CD4-positive, alpha-beta T cell (primary cell): ENCODE data around the gene TRIM22. TPM values are rescaled to one million over a fixed set of nuclear protein-coding genes. Genes with fewer than 3 reads are reported as not detected.
"Not testable (repeated sequence)": the region's sequence is repeated elsewhere in the genome, so short reads cannot be mapped to it uniquely, and the experiment has no call there.

ENCODE experiments used
- ATAC-seq: fragments of 200-7000 bp; cut with Tn5 transposase; one replicate; pipeline ENCODE4 v1.10.0; 2022; ENCODE audit warnings: mild to moderate bottlenecking; ENCODE audit not compliant: poor library complexity
- CTCF ChIA-PET: fragments of 350-600 bp; sonication (Branson Sonifier 250); formaldehyde crosslinking; loops from one replicate; lab custom pipeline; 2021; ENCODE audit warnings: antibody characterized with exemption, inconsistent platforms; lab: Charles Lee
- POLR2A ChIA-PET: fragments of 350-600 bp; sonication (Branson Sonifier 250); formaldehyde crosslinking; loops from one replicate; lab custom pipeline; 2021; ENCODE audit warnings: antibody characterized with exemption, inconsistent platforms; lab: Charles Lee
- DNase-seq, 14 experiments: peaks; one replicate each; pipeline ENCODE4 v3.0.0-alpha.2; 2013 to 2020; ENCODE audit warnings: mixed read lengths in 2 of 14
- H3K27ac ChIP-seq, 2 donors: one replicate each; pipeline versions ENCODE4 v1.5.1 to v1.7.0; 2013; ENCODE audit warnings: low read length in 2 of 2, low read depth in 1 of 2, mild to moderate bottlenecking in 1 of 2
- H3K27me3 ChIP-seq, 2 experiments: 1 replicate in 1 of 2; 2 replicates in 1 of 2; pipeline versions ENCODE4 v1.6.1 to v1.7.0; 2013; ENCODE audit warnings: low read length in 2 of 2, control low read depth in 1 of 2, mild to moderate bottlenecking in 1 of 2, moderate library complexity in 1 of 2; ENCODE audit not compliant: insufficient read depth in 2 of 2, control insufficient read depth in 1 of 2
- H3K36me3 ChIP-seq: one replicate; pipeline ENCODE4 v1.6.1; 2013; ENCODE audit warnings: low read length, control low read depth; ENCODE audit not compliant: insufficient read depth
- H3K4me1 ChIP-seq: one replicate; pipeline ENCODE4 v1.6.1; 2013; ENCODE audit warnings: low read length, control low read depth; ENCODE audit not compliant: insufficient read depth
- H3K4me3 ChIP-seq: one replicate; pipeline ENCODE4 v1.5.1; 2013; ENCODE audit warnings: mild to moderate bottlenecking, low read length, moderate library complexity
- H3K9me3 ChIP-seq, 2 experiments: 1 replicate in 1 of 2; 2 replicates in 1 of 2; pipeline versions ENCODE4 v1.6.1 to v1.7.0; 2013; ENCODE audit warnings: low read length in 2 of 2, mild to moderate bottlenecking in 2 of 2, control low read depth in 1 of 2, moderate library complexity in 1 of 2; ENCODE audit not compliant: control insufficient read depth in 1 of 2, insufficient read depth in 1 of 2
- H3K27ac Mint-ChIP-seq: one replicate; pipeline ENCODE4 v1.8.0; 2020; ENCODE audit warnings: mixed read lengths
- H3K27me3 Mint-ChIP-seq: one replicate; pipeline ENCODE4 v1.8.0; 2021; ENCODE audit warnings: mixed read lengths
- H3K36me3 Mint-ChIP-seq: one replicate; pipeline ENCODE4 v1.8.0; 2021; ENCODE audit warnings: low read depth, mixed read lengths
- H3K4me1 Mint-ChIP-seq: one replicate; pipeline ENCODE4 v1.8.0; 2021; ENCODE audit warnings: low read depth, mixed read lengths
- H3K4me3 Mint-ChIP-seq: one replicate; pipeline ENCODE4 v1.8.0; 2020; ENCODE audit warnings: mild to moderate bottlenecking, mixed read lengths
- H3K9me3 Mint-ChIP-seq: one replicate; pipeline ENCODE4 v1.8.0; 2020; ENCODE audit warnings: mixed read lengths
- intact Hi-C, 2 experiments: fragments of 100-400 bp; cut with DNase I in 1 of 2; cut with micrococcal nuclease in 1 of 2; formaldehyde crosslinking; loops; one replicate each; pipeline versions ENCODE4 v1.15.1 to v1.9.0; 2023 to 2025; cut with DNase I, micrococcal nuclease
- total RNA-seq, 174 experiments: library from RNA in 2 of 174; stranded (reverse) in 2 of 174; gene quantifications; one replicate each; pipeline ENCODE4 v1.2.3 and lab custom pipeline; 2021 to 2026
- TF ChIP-seq, protein P1 (sequence below): fragments of 200-600 bp; IDR thresholded peaks from one replicate; pipeline ENCODE4 v1.8.0; 2022; ENCODE audit warnings: antibody characterized with exemption, mild to moderate bottlenecking

The TRIM22 gene
- total RNA-seq, 2 experiments from 2014 or later = 198 to 206 TPM

DNA sequence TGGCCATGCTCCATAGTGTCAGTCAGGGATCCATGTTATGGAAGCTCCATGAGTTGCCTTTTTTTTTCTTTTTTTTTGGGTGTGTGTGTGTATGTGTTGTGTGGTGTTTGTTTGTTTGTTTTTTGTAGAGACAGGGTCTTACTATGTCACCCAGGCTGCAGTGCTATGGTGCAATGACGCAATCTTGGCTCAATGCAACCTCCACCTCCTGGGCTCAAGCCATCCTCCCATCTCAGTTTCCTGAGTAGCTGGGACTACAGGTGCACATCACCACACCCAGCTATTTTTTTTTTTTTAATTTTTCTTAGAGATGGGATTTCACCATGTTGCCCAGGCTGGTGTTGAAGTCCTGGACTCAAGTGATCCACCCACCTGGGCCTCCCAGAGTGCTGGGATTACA, 1.1 kb upstream of the TRIM22 start:
- TF ChIP-seq, protein P1, sequence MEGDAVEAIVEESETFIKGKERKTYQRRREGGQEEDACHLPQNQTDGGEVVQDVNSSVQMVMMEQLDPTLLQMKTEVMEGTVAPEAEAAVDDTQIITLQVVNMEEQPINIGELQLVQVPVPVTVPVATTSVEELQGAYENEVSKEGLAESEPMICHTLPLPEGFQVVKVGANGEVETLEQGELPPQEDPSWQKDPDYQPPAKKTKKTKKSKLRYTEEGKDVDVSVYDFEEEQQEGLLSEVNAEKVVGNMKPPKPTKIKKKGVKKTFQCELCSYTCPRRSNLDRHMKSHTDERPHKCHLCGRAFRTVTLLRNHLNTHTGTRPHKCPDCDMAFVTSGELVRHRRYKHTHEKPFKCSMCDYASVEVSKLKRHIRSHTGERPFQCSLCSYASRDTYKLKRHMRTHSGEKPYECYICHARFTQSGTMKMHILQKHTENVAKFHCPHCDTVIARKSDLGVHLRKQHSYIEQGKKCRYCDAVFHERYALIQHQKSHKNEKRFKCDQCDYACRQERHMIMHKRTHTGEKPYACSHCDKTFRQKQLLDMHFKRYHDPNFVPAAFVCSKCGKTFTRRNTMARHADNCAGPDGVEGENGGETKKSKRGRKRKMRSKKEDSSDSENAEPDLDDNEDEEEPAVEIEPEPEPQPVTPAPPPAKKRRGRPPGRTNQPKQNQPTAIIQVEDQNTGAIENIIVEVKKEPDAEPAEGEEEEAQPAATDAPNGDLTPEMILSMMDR = no peak
- H3K27me3 ChIP-seq = no peaks in the 10 kb centered on the region
- intact Hi-C loops = loop anchor here in 1 of 2 experiments (10.0 kb wide), 2 partner anchors 546 to 1294 kb away; partner anchors contain the start of genes CNGA4, FHIP1B and TRIM21
- H3K9me3 ChIP-seq = no peaks in the 10 kb centered on the region
- Mint-ChIP-seq H3K9me3 (no peaks in the 10 kb centered on the region), H3K27ac (peak overlapping the region; percentile 91), H3K27me3 (no peaks in the 10 kb centered on the region), H3K36me3 (peaks cover 44% of the 10 kb centered on the region), H3K4me3 (peak overlapping the region; percentile 76), H3K4me1 (peaks cover 67% of the 10 kb centered on the region)
- peaks cover 4% of the 10 kb centered on the region for H3K36me3 ChIP-seq
- peaks cover 42% of the 10 kb centered on the region for H3K4me1 ChIP-seq
- ATAC-seq (no peak), DNase-seq (peak in 1 of 14 experiments; percentile 16)
- CTCF ChIA-PET = no interaction called here
- POLR2A ChIA-PET = interaction anchor here (2.5 kb wide), 1 partner anchor 23 kb away, joined by 19 read pairs; no protein-coding TSS in a partner anchor
- H3K4me3 ChIP-seq = no peak overlapping the region
- H3K27ac ChIP-seq = peak overlapping the region; percentile 77 to 78

DNA sequence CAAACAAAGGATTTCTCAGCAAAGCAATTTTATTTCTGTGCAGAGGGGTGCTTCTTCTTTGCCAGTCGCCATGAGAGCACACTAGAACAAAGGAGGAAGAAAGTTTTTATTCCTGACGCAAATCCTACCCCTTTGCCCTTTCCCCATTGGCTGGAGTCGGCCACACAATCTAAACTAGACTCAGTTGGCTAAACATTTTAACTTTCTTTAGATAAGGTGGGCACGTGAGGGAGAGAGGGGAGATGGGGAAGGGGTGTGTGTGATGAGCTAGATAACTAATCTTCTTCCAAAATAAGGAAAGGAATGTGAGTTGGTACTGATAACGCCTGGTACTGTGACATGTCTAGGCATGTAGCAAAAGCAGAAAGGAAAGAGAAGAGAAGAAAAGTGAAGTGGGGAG, 626 bp downstream of the TRIM22 start:
- peaks cover 11% of the 10 kb centered on the region for H3K36me3 ChIP-seq
- Mint-ChIP-seq H3K4me1 (peaks cover 66% of the 10 kb centered on the region), H3K36me3 (peaks cover 48% of the 10 kb centered on the region), H3K27ac (peak overlapping the region; percentile 91), H3K9me3 (no peaks in the 10 kb centered on the region), H3K27me3 (no peaks in the 10 kb centered on the region), H3K4me3 (peak overlapping the region; percentile 92)
- peak overlapping the region; percentile 72 for H3K4me3 ChIP-seq
- no peaks in the 10 kb centered on the region for H3K9me3 ChIP-seq
- ChIA-PET CTCF (no interaction called here), POLR2A (interaction anchor here (0.9 to 2.5 kb wide), 10 partner anchors 8 to 792 kb away, joined by 3 to 19 read pairs (median 5); partner anchors contain the start of genes ARFIP2, TIMM10B and TRIM34)
- peak overlapping the region; percentile 77 to 78 for H3K27ac ChIP-seq
- peak in 2 of 14 experiments; percentile 13 to 15 for DNase-seq
- intact Hi-C loops = loop anchor here (10.0 kb wide), 3 partner anchors 545 to 1085 kb away; partner anchors contain the start of genes CNGA4 (in 1 of the 2), FHIP1B (in 1 of the 2) and TRIM68 (in 1 of the 2)
- TF ChIP-seq, protein P1 = no peak
- no peaks in the 10 kb centered on the region for H3K27me3 ChIP-seq
- ATAC-seq = no peak
- peaks cover 44% of the 10 kb centered on the region for H3K4me1 ChIP-seq

DNA sequence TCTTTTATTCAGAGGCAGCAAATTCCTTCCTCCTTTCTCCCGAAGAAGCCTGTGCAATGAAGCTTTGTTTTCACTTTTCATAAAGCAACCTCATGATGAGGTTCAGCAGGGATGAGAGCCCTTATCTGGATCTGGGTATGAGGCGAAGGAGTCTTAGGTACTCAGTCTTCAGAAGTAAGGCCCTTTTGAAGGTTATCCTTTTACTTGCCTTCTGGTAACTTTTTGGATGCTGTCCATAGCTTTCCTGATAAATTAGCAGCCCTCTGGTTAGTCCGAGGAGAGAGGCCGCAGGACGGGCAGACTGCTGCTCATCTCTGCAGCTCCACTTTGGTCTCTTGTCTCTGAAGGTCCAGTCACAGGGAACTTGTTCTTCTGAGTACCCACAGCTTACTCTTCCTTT, 1.1 kb downstream of the TRIM22 start:
- peak overlapping the region; percentile 91 for H3K27ac Mint-ChIP-seq
- intact Hi-C loops = loop anchor here (10.0 kb wide), 3 partner anchors 544 to 1086 kb away; partner anchors contain the start of genes CNGA4 (in 1 of the 2), FHIP1B (in 1 of the 2) and TRIM68 (in 1 of the 2)
- peaks cover 53% of the 10 kb centered on the region for H3K36me3 Mint-ChIP-seq
- CTCF ChIA-PET = no interaction called here
- Histone ChIP-seq H3K4me1 (peaks cover 43% of the 10 kb centered on the region), H3K9me3 (no peaks in the 10 kb centered on the region), H3K27me3 (no peaks in the 10 kb centered on the region), H3K36me3 (peaks cover 13% of the 10 kb centered on the region), H3K27ac (peak overlapping the region; percentile 77 to 78), H3K4me3 (peak overlapping the region; percentile 72)
- POLR2A ChIA-PET = interaction anchor here (0.9 to 2.5 kb wide), 7 partner anchors 10 to 63 kb away, joined by 3 to 19 read pairs (median 5); partner anchors contain the start of gene OR56B1
- ATAC-seq = no peak
- peaks cover 69% of the 10 kb centered on the region for H3K4me1 Mint-ChIP-seq
- no peaks in the 10 kb centered on the region for H3K9me3 Mint-ChIP-seq
- peak overlapping the region; percentile 92 for H3K4me3 Mint-ChIP-seq
- H3K27me3 Mint-ChIP-seq = no peaks in the 10 kb centered on the region
- peak in 2 of 14 experiments; percentile 21 to 26 for DNase-seq
- TF ChIP-seq, protein P1 = no peak

DNA sequence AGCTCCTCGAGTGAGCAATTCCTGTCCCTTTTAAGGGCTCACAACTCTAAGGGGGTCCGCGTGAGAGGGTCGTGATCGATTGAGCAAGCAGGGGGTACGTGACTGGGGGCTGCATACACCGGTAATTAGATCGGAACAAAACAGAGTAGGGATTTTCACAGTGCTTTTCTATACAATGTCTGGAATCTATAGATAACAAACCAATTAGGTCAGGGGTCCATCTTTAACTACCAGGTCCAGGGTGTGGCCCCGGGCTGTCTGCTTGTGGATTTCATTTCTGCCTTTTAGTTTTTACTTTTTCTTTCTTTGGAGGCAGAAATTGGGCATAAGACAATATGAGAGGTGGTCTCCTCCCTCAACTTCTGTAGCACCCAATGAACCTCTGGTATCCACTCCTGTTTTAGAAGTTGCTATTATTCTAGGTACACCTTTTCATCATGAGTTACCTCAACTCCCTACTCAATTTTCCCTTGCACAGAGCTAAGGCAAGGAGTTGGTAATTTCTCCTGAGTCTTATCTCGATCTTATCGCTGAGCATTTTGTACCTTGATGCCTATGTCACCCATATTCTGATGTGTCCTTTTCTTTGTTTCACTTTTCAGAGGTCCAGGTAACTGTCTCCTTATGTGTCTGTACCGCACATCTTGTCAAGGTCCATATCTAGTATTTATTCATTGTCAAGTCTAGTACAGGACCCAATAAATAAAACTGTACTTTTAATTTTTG, 1.8 kb downstream of the TRIM22 start:
- Histone ChIP-seq H3K4me3 (peak overlapping the region; percentile 72), H3K36me3 (peaks cover 19% of the 10 kb centered on the region), H3K27ac (peak overlapping the region; percentile 77 to 78), H3K4me1 (peaks cover 42% of the 10 kb centered on the region)
- Mint-ChIP-seq H3K4me1 (peaks cover 72% of the 10 kb centered on the region), H3K36me3 (peaks cover 59% of the 10 kb centered on the region), H3K4me3 (peak overlapping the region; percentile 92), H3K27ac (peak overlapping the region; percentile 91)
- H3K9me3 Mint-ChIP-seq, CTCF ChIA-PET, H3K27me3 Mint-ChIP-seq, H3K9me3 ChIP-seq, H3K27me3 ChIP-seq: not testable (repeated sequence)
- peak in 3 of 14 experiments; percentile 14 to 22 (median 20) for DNase-seq
- ATAC-seq = peak; percentile 26
- POLR2A ChIA-PET = interaction anchor here (0.6 to 2.5 kb wide), 4 partner anchors 10 to 45 kb away, joined by 3 to 17 read pairs (median 6); partner anchors contain the start of gene OR56B1
- intact Hi-C loops = loop anchor here (10.0 kb wide), 3 partner anchors 543 to 1087 kb away; partner anchors contain the start of genes CNGA4 (in 1 of the 2), FHIP1B (in 1 of the 2) and TRIM68 (in 1 of the 2)
